Esophagus mucosa (tissue), 1 donor: Measurements from ENCODE around the gene SPSB3. TPM values are rescaled to one million over a fixed set of nuclear protein-coding genes. Genes with fewer than 3 reads are reported as not detected.
"Not testable (repeated sequence)": the region's sequence is repeated elsewhere in the genome, so short reads cannot be mapped to it uniquely, and the experiment has no call there.

Experiments used
- ATAC-seq: fragments of 200-7000 bp; cut with Tn5 transposase; one replicate; pipeline ENCODE4 v1.9.1; 2020
- total RNA-seq: library from RNA; stranded (reverse); gene quantifications from one replicate; pipeline ENCODE4 v1.2.4, GENCODE V29; 2023
- donor health status: DM: yes; HTN: yes; CAD: no.

Gene SPSB3
- total RNA-seq, 1 donor from 2014 or later = 23.5 TPM

DNA sequence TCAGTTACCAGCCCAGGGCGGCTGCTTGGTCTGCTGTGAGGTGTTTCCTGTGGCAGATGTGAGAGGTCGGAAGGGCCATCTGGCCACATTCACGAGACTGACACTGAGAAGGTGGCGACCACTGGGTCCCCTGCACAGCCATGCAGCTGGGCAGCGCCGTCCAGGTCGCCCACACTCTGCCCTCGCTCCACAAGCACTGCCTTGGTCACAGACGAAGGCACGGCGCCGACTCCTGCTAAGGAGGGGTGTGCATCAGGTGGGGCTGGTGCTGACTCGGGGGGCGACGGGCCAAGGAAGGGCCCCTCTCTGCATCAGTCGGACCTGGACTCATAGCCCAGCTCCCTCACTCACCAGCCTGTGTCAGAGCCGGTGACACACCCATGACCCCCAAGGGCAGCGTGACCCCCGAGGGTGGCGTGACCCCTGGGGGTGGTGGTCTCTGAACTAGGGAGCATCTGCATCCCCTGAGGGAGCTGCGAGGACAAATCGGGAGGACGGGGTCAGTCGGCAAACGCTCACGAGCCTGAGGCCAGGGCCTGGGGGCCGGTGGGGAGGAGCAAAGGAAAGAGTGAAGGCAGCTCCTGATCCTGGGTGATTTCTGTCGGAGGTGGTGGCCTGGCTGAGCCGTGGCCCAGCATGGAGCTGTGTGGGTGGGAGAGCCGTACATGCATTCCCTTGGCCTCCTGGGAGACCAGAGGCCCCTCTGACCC lies 41.4 kb downstream of the SPSB3 start:
- ATAC-seq = no peak

DNA sequence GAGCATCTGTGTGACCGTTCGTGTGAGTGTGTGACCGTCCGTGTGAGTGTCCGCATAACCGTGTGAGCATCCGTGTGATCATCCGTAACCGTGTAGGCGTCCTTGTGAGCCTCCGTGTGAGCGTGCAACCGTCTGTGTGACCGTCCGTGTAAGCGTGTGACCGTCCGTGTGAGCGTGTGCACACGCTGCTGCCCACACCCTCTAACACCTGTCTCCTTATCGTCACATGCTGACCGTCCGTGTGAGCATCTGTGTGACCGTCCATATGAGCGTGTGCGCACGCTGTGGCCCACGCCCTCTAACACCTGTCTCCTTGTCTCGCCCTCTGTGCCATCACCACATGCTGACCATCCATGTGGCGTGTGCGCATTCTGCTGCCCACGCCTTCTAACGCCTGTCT lies 42.1 kb downstream of the SPSB3 start:
- ATAC-seq = no peak

DNA sequence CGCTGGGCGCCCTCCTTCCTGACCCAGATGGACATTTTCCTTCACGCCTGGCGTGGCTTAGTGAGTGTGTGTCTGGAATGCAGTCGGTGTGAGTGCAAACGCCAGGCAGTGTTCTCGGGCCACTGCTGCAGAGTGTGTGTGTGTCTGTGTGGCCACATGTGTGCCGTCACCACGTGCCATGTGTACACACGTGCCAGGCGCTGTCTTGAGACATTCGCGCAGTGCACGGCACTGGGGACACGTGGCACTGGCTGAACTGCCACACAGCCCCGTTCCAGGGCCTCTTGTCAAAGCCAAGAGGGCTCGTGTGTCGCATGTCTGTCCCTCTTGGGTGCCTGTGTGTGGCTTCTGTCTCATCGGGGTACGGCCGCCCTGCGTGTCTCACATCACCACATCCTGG lies 47.6 kb downstream of the SPSB3 start:
- ATAC-seq = peak; percentile 8

DNA sequence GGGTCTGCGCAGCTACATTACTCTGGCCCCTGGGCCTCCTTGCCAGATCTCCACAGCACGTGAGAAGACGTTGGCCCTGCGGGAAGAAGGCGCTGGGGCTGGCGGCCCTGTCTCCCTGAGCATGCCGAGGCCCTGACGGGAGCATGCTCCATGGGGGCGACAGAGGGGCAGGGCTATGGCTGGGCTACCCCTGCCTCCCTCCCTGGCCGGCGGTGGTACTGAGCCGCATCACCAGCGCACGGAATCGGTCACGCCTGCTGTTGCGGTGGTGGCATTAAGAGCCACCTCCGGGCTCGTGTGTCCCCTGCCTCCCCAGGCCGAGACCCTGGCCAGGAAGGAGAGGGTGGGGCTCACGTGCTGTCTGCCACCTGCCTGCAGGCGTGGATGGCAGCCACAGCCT lies 48.2 kb downstream of the SPSB3 start:
- no peak for ATAC-seq

DNA sequence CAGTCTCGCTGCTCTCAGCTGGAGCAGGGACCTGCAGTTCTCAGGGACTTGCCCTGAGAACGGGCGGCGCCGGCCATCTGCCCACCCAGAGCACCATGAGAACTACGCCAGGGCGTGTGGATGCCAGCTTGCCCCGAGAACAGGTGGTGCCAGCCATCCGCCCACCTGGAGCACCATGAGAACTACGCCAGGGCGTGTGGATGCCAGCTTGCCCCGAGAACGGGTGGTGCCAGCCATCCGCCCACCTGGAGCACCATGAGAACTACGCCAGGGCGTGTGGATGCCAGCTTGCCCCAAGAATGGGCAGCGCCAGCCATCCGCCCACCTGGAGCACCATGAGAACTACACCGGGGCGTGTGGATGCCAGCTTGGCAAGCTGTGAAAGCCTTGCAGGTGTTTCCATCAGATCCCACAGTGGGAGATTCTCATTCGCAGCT lies 49.8 kb downstream of the SPSB3 start:
- ATAC-seq = not testable (repeated sequence)

DNA sequence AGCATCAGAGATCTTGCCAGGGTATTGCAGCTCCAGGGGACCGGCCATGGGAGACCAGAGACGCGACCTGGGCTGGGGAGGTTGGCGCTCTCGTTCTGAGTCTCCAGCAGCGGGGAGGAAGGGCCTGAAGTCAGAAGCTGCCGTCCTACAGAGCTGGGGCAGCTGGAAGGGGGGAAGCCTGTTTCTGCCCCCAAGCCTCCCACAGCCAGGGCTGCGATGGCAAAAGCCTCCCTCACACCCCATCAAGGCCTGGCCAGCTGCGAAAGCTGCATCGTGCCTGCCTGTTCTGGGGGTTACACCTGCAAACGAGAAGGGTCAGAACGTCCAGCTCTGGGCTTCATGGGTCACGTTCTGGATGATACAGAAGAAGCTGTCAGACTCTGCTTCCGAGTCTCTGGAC lies 50.3 kb downstream of the SPSB3 start:
- no peak for ATAC-seq

DNA sequence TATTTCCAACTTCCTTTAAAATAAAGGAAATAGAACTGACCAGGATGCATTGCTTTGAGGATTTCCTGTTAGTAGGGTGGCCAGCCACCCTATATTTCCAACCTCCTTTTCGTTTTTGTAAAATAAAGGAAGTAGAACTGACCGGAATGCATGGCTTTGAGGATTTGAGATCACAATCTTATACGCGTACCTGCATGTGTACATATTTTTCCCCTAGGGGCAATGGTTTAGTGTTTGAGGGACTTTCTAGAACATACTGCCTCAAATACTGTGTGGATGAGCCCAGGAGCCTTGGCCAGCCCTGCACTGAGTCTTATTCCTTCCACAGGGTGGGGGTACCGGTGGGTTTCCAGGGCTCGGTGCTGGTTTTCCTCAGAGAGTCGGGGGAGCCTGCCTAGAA lies 50.8 kb downstream of the SPSB3 start:
- ATAC-seq = no peak

DNA sequence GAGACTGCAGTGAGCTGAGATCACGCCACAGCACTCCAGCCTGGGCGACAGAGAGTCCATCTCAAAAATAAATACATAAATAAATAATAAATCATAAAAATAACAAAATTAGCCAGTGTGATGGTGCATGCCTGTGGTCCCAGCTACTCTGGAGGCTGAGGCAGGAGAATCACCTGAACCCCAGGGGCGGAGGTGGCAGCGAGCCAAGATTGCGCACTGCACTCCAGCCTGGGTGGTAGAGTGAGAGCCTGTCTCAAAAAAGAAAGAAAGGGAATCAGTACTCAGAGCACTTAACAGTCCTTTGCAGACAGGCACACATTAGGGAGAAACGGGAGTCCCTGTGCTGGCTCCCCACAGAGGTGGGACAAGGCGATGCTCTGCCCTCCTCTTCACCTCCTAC lies 51.3 kb downstream of the SPSB3 start:
- ATAC-seq = no peak

DNA sequence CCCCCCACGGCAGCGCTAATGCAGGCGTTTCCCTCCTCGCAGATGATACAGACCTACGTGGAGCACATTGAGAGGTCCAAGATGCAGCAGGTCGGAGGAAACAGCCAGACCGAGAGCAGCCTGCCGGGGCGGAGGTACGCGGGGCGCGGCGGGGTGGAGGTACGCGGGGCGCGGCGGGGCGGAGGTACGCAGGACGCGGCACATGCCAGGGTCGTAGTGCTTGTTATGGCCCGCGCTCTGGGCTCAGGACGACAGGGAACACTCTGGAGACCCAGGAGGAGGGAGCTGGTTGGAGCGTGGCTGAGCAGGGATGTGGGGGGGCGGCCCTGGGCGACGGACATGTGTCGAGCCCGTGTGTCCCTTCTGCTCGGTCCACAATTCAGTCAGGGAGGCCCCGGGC lies 52.9 kb downstream of the SPSB3 start:
- no peak for ATAC-seq

DNA sequence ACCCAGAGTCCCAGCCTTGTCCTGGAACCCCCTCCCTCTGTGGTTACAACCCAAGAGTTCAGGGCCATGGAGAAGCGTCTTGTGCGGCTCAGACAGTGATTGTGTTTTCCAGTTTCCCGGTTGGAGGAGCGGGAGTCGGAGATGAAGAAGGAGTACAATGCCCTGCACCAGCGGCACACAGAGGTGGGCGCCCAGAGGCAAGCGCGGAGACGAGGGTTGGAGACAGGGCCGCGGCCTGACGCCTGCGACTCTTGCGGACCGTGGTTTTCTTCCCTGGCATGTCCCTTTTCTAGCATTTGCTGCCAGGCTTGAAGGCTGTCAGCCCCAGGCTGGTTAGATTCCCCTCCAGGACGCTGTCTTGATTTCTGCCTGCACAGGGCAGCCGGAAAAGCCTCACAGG lies 53.3 kb downstream of the SPSB3 start:
- no peak for ATAC-seq

DNA sequence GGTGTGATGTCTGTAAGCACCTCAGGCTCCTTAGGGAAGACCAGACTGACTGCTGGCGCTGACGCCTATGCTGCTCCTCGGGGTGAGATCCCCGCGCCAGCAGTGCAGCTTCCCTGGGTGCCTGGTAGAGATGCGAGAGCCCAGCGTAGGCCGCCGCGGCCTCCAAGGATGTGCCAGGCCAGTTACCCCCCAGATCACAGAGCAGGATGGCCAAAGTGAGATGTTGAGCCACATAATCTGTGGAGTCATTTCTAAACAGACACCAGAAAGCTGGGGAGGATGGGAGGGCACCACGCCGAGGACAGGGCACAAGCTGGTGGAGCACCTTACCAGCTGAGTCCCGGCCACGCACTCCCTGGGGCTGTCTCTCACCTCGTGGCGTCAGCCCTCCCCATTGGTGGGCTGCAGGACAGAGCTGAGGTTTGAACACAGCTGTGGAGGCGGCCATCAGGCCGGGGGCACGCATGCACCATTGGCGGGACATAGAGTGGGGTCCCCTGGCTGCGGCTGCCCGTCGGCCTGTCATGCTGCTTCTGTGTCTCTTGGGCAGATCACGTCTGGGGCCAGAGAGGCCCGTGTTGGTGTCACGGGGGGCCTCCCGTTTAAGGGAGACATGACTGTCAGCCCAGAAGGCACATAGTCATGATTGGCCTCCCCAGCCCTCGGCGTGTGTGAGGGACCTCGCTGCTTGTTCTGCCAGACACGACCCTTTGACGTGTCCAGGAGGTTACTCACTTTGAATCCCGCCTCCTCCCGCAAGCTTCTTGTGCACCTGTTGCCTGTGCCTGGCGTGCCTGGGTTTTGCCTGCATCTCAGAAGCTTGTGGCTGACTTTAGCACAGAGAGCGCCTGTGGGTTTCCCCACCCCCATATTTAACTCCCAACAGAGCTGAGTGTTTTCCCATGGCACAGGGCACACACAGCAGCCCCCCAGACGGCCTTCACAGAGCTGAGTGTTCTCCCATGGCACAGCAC lies 54.4 kb downstream of the SPSB3 start:
- no peak for ATAC-seq

Other genes starting within 250 kb of the SPSB3 start
- gene TMEM204, start 248.9 kb downstream of the SPSB3 start, total RNA-seq = 2.8 TPM
- 8.3 TPM for gene IFT140, start 170.5 kb downstream of the SPSB3 start, total RNA-seq
- 9.6 TPM for gene CRAMP1, start 170.2 kb downstream of the SPSB3 start, total RNA-seq
- gene JPT2, start 104.3 kb downstream of the SPSB3 start, total RNA-seq = 79.3 TPM
- gene MAPK8IP3, start 76.4 kb downstream of the SPSB3 start, total RNA-seq = 16.3 TPM
- 29.6 TPM for gene NME3, start 11.0 kb downstream of the SPSB3 start, total RNA-seq
- 13.0 TPM for gene EME2, start 9.8 kb downstream of the SPSB3 start, total RNA-seq
- 98.6 TPM for gene MRPS34, start 9.4 kb downstream of the SPSB3 start, total RNA-seq
- 45.6 TPM for gene NUBP2, start 389 bp upstream of the SPSB3 start, total RNA-seq
- gene IGFALS, start 11.1 kb upstream of the SPSB3 start, total RNA-seq = not detected
- 16.9 TPM for gene HAGH, start 44.3 kb upstream of the SPSB3 start, total RNA-seq
- 28.1 TPM for gene FAHD1, start 44.6 kb upstream of the SPSB3 start, total RNA-seq
- gene MEIOB, start 89.6 kb upstream of the SPSB3 start, total RNA-seq = not detected
- gene HS3ST6, start 135.8 kb upstream of the SPSB3 start, total RNA-seq = 1.4 TPM
- 44.0 TPM for gene MSRB1, start 160.6 kb upstream of the SPSB3 start, total RNA-seq
- gene RPL3L, start 172.1 kb upstream of the SPSB3 start, total RNA-seq = 0.12 TPM
- gene NDUFB10, start 177.0 kb upstream of the SPSB3 start, total RNA-seq = 115 TPM
- gene RPS2, start 182.3 kb upstream of the SPSB3 start, total RNA-seq = 3,204 TPM
- gene RNF151, start 184.3 kb upstream of the SPSB3 start, total RNA-seq = not detected
- 31.5 TPM for gene TBL3, start 189.5 kb upstream of the SPSB3 start, total RNA-seq
- gene NOXO1, start 198.9 kb upstream of the SPSB3 start, total RNA-seq = 4.6 TPM
- 17.0 TPM for gene GFER, start 201.6 kb upstream of the SPSB3 start, total RNA-seq
- 0.16 TPM for gene SYNGR3, start 207.4 kb upstream of the SPSB3 start, total RNA-seq
- 41.0 TPM for gene ZNF598, start 227.2 kb upstream of the SPSB3 start, total RNA-seq
- gene NPW, start 237.2 kb upstream of the SPSB3 start, total RNA-seq = 0.80 TPM
- 21.6 TPM for gene NHERF2, start 244.3 kb upstream of the SPSB3 start, total RNA-seq